Ovary (tissue), 9 donors: ENCODE results near the gene PTGES3L. TPM values are rescaled to one million over a fixed set of nuclear protein-coding genes. Genes with fewer than 3 reads are reported as not detected.

Source experiments
- DNase-seq, 5 donors: peaks; one replicate each; pipeline ENCODE4 v3.0.0-alpha.2; 2019 to 2020
- H3K27ac ChIP-seq, 2 donors: fragments of 200-600 bp; one replicate each; pipeline versions ENCODE4 v1.5.1 to v1.8.0; 2019 to 2022
- H3K27me3 ChIP-seq: fragments of 200-600 bp; one replicate; pipeline ENCODE4 v1.8.0; 2022
- H3K36me3 ChIP-seq: fragments of 200-600 bp; sonication (generic); one replicate; pipeline ENCODE4 v1.5.1; 2019
- H3K4me1 ChIP-seq: one replicate; pipeline ENCODE4 v1.8.1; 2013; ENCODE audit warnings: mild to moderate bottlenecking, moderate library complexity; ENCODE audit not compliant: insufficient read depth
- H3K4me3 ChIP-seq: fragments of 200-600 bp; sonication (generic); one replicate; pipeline ENCODE4 v1.5.1; 2017
- H3K9me3 ChIP-seq, 2 donors: fragments of 200-600 bp in 1 of 2; sonication (generic) in 1 of 2; one replicate each; pipeline versions ENCODE4 v1.5.1 to v1.8.1; 2013 to 2019; ENCODE audit warnings: mild to moderate bottlenecking in 1 of 2, moderate library complexity in 1 of 2
- CTCF ChIP-seq, 3 donors: fragments of 450-650 bp in 2 of 3; fragments of 200-600 bp in 1 of 3; IDR thresholded peaks; one replicate each; pipeline versions ENCODE4 v1.5.1 to v1.8.0; 2016 to 2022; ENCODE audit warnings: antibody characterized with exemption in 3 of 3, mild to moderate bottlenecking in 1 of 3
- EP300 ChIP-seq: sonication (generic); formaldehyde crosslinking; IDR thresholded peaks from one replicate; pipeline ENCODE4 v1.6.1; 2017; ENCODE audit warnings: antibody characterized with exemption
- POLR2A ChIP-seq: fragments of 450-650 bp; IDR thresholded peaks from one replicate; pipeline ENCODE4 v1.6.1; 2017; ENCODE audit warnings: antibody characterized with exemption, mild to moderate bottlenecking, moderate library complexity
- WGBS, 3 donors: extraction: QIAGEN DNeasy Blood & Tissue Kit in 1 of 3; methylation state at CpG; one replicate each; pipeline versions ENCODE4 v1.1.5 to v1.1.7; 2013 to 2017; 5-methylcytosine and 5-hydroxymethylcytosine counted together
- intact Hi-C, 4 donors: fragments of 100-400 bp; cut with DNase I; formaldehyde crosslinking; loops; one replicate each; pipeline versions ENCODE4 v1.11.0 to v1.15.1; 2022 to 2023
- polyA plus RNA-seq, 2 donors: library from polyadenylated mRNA; stranded (reverse); fragments of 200-250 nt in 1 of 2; fragments of 350-450 nt in 1 of 2; fragmentation: Illumina TruSeq in 1 of 2; extraction: RNeasy Lipid Tissue Mini Kit (QIAGEN cat#74804) in 1 of 2; gene quantifications; one replicate each; pipeline ENCODE4 v1.2.3, GENCODE V29; 2013 to 2014
- total RNA-seq, 7 donors: library from RNA; depleted of rRNA in 2 of 7; stranded (reverse); fragments of >200 nt in 2 of 7; fragmentation: NEBNext Ultra II Directional in 3 of 7; extraction: Animal tissue kit (Norgen Biotek cat#: 25700) in 3 of 7; gene quantifications; one replicate each; pipeline versions ENCODE4 v1.1.0 to v1.2.4, GENCODE V29; 2016 to 2023
- donor health status: DM: no; HTN: no; CAD: no; lungs with moderate emphysema.
- donor health status: DM: no; HTN: no; CAD: no.
- donor health status: Bipolar disorder and iron deficiency.
- donor health status: DM: yes; HTN: yes; CAD: no.
- donor health status: DM: no; HTN: no; CAD: no.
- donor health status: DM: yes; HTN: yes; CAD: no.

The PTGES3L gene
- total and polyA plus RNA-seq, 9 donors = 0.45 to 2.6 (median 0.66) TPM; not detected in 1

GRCh38 chr17:43024407-43025289, 44.8 kb upstream of the PTGES3L start, which contains the start of gene RND2:
Gene RND2, plus strand, starts transcription at chr17:43025231. Its CDS starts 117 bp downstream, at chr17:43025348.
- Histone ChIP-seq H3K4me3 (peak within 1 kb of the TSS; percentile 56), H3K4me1 (peaks cover 8% of the 10 kb centered on the region), H3K27ac (peak within 1 kb of the TSS; percentile 34 to 78), H3K36me3 (no peaks in the 10 kb centered on the region), H3K27me3 (no peaks in the 10 kb centered on the region), H3K9me3 (no peaks in the 10 kb centered on the region)
- DNase-seq = peak; percentile 89 to 95 (median 94)
- intact Hi-C loops = loop anchor here in 3 of 4 donors (5.0 to 10.0 kb wide), 6 partner anchors 103 to 290 kb away; partner anchors contain the start of genes BRCA1 (in 2 of the 3), NBR1 (in 2 of the 3) and TMEM106A (in 1 of the 3)
- TF ChIP-seq POLR2A (peak; percentile 79), EP300 (no peak), CTCF (IDR thresholded peaks at IDR 0.05) (peak; percentile 46 to 91 (median 86))
- 1% methylated on average over 32 to 61 of the region's 61 CpGs for WGBS, 3 donors

GRCh38 chr17:43021741-43022512, 42.0 kb upstream of the PTGES3L start, which contains the start of gene VAT1:
Gene VAT1, minus strand, starts transcription at chr17:43022385. Its CDS starts 63 bp downstream, at chr17:43022322.
- Histone ChIP-seq H3K4me3 (peak within 1 kb of the TSS; percentile 81), H3K9me3 (no peaks in the 10 kb centered on the region), H3K4me1 (peaks cover 14% of the 10 kb centered on the region), H3K27ac (peak within 1 kb of the TSS; percentile 90 to 92), H3K36me3 (no peaks in the 10 kb centered on the region), H3K27me3 (no peaks in the 10 kb centered on the region)
- TF ChIP-seq EP300 (no peak), POLR2A (peak; percentile 65), CTCF (IDR thresholded peaks at IDR 0.05) (no peak)
- 1% methylated on average over 69 to 80 of the region's 80 CpGs for WGBS, 3 donors
- intact Hi-C loops = loop anchor here in 3 of 4 donors (5.0 to 10.0 kb wide), 6 partner anchors 105 to 293 kb away; partner anchors contain the start of genes NBR1 (in 2 of the 3), BRCA1 (in 1 of the 3) and TMEM106A (in 1 of the 3)
- DNase-seq = peak; percentile 79 to 88 (median 83)

- WGBS, 3 donors = 6 to 17% (median 13%) methylated on average over 37 to 40 of the region's 40 CpGs
- peak overlapping the region; percentile 81 for H3K4me3 ChIP-seq
- H3K36me3 ChIP-seq = no peaks in the 10 kb centered on the region
- H3K9me3 ChIP-seq = no peaks in the 10 kb centered on the region
- peak; percentile 81 to 85 (median 83) for DNase-seq
- no peaks in the 10 kb centered on the region for H3K27me3 ChIP-seq
- intact Hi-C loops = loop anchor here in 3 of 4 donors (5.0 to 10.0 kb wide), 6 partner anchors 106 to 294 kb away; partner anchors contain the start of genes NBR1 (in 2 of the 3), BRCA1 (in 1 of the 3) and TMEM106A (in 1 of the 3)
- peak overlapping the region; percentile 90 to 92 for H3K27ac ChIP-seq
- peaks cover 14% of the 10 kb centered on the region for H3K4me1 ChIP-seq
- TF ChIP-seq POLR2A (peak; percentile 44), CTCF (IDR thresholded peaks at IDR 0.05) (no peak), EP300 (peak; percentile 8)
These were observed 41.2 kb upstream of the PTGES3L start for GRCh38 chr17:43020789-43021740.
